ENCODE data around the gene BEND4. TPM values are rescaled to one million over a fixed set of nuclear protein-coding genes. Genes with fewer than 3 reads are reported as not detected.
A peak's percentile ranks its signal among the peaks of the same experiment; 100 is the strongest.
"Not testable (repeated sequence)": the region's sequence is repeated elsewhere in the genome, so short reads cannot be mapped to it uniquely, and the experiment has no call there.

Gene BEND4
- total RNA-seq, 1 donor, result not detected

DNA sequence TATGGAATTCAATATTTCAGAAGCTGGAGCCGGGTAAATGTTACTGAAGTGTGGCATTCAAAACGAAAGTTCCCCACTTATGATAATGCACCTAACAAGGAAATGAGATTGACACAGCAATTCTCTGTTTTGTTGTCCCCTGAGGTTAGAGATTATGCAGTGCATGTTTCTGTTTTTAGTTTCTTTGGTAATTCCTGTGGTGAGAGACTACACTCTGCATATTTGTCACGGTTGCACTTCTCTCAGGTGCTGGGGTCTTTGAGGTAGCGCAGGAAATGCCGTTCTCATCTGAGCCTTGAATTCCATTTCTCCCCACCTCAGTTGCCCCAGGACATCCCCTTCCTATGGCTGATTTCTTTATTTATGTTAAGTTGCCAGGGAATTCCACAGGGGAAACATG is 15.3 kb upstream of the BEND4 start:
- H3K27me3 ChIP-seq (ENCODE audit: insufficient read depth, low read length), result no peaks in the 10 kb centered on the region
- no peak overlapping the region for H3K4me3 ChIP-seq (ENCODE audit: insufficient read depth, low read length)
- no peak overlapping the region for H2AFZ ChIP-seq (ENCODE audit: low read length)
- no peaks in the 10 kb centered on the region for H3K79me2 ChIP-seq (ENCODE audit: insufficient read depth, low read length)
- TF ChIP-seq, protein P1, sequence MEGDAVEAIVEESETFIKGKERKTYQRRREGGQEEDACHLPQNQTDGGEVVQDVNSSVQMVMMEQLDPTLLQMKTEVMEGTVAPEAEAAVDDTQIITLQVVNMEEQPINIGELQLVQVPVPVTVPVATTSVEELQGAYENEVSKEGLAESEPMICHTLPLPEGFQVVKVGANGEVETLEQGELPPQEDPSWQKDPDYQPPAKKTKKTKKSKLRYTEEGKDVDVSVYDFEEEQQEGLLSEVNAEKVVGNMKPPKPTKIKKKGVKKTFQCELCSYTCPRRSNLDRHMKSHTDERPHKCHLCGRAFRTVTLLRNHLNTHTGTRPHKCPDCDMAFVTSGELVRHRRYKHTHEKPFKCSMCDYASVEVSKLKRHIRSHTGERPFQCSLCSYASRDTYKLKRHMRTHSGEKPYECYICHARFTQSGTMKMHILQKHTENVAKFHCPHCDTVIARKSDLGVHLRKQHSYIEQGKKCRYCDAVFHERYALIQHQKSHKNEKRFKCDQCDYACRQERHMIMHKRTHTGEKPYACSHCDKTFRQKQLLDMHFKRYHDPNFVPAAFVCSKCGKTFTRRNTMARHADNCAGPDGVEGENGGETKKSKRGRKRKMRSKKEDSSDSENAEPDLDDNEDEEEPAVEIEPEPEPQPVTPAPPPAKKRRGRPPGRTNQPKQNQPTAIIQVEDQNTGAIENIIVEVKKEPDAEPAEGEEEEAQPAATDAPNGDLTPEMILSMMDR (IDR thresholded peaks at IDR 0.05; ENCODE audit: extremely low read depth, low read depth, low read length), result no peak
- no peaks in the 10 kb centered on the region for H3K36me3 ChIP-seq (ENCODE audit: insufficient read depth, low read length)
- H3K27ac ChIP-seq (ENCODE audit: low read depth, low read length), result no peak overlapping the region
- no peaks in the 10 kb centered on the region for H3K9me3 ChIP-seq (ENCODE audit: low read depth, low read length)
- no peak overlapping the region for H3K4me2 ChIP-seq (ENCODE audit: insufficient read depth, low read length)
- H4K20me1 ChIP-seq (ENCODE audit: insufficient read depth, low read length), result no peaks in the 10 kb centered on the region
- no peak for DNase-seq (ENCODE audit: insufficient read length, low spot score, missing footprints)
- no peaks in the 10 kb centered on the region for H3K4me1 ChIP-seq (ENCODE audit: insufficient read depth, low read length)

DNA sequence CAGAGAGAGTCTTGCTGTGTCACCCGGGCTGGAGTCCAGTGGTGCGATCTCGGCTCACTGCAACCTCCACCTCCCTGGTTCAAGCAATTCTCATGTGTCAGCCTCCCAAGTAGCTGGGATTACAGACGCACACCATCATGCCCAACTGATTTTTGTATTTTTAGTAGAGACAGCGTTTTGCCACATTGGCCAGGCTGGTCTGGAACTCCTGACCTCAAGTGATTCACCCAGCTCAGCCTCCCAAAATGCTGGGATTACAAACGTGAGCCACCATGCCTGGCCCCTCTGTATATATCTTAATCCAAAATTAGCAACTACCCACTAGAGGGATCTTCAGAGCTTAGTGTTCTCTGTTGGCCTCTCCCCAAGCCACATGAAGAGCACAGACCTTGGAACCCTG is 13.7 kb upstream of the BEND4 start:
- not testable (repeated sequence) for H3K36me3 ChIP-seq (ENCODE audit: insufficient read depth, low read length); H3K27ac ChIP-seq (ENCODE audit: low read depth, low read length); H4K20me1 ChIP-seq (ENCODE audit: insufficient read depth, low read length); H3K27me3 ChIP-seq (ENCODE audit: insufficient read depth, low read length); H3K79me2 ChIP-seq (ENCODE audit: insufficient read depth, low read length); DNase-seq (ENCODE audit: insufficient read length, low spot score, missing footprints); H3K4me1 ChIP-seq (ENCODE audit: insufficient read depth, low read length); H3K4me3 ChIP-seq (ENCODE audit: insufficient read depth, low read length); H3K9me3 ChIP-seq (ENCODE audit: low read depth, low read length); H2AFZ ChIP-seq (ENCODE audit: low read length); H3K4me2 ChIP-seq (ENCODE audit: insufficient read depth, low read length)

- Histone ChIP-seq H3K4me1 (ENCODE audit: insufficient read depth, low read length) (no peaks in the 10 kb centered on the region), H3K4me2 (ENCODE audit: insufficient read depth, low read length) (no peak overlapping the region), H2AFZ (ENCODE audit: low read length) (no peak overlapping the region), H3K36me3 (ENCODE audit: insufficient read depth, low read length) (no peaks in the 10 kb centered on the region), H3K27me3 (ENCODE audit: insufficient read depth, low read length) (no peaks in the 10 kb centered on the region), H3K79me2 (ENCODE audit: insufficient read depth, low read length) (no peaks in the 10 kb centered on the region), H3K27ac (ENCODE audit: low read depth, low read length) (no peak overlapping the region), H3K9me3 (ENCODE audit: low read depth, low read length) (no peaks in the 10 kb centered on the region), H4K20me1 (ENCODE audit: insufficient read depth, low read length) (no peaks in the 10 kb centered on the region), H3K4me3 (ENCODE audit: insufficient read depth, low read length) (no peak overlapping the region)
- TF ChIP-seq, protein P1 (IDR thresholded peaks at IDR 0.05; ENCODE audit: extremely low read depth, low read depth, low read length), result no peak
- DNase-seq (ENCODE audit: insufficient read length, low spot score, missing footprints), result no peak
Observed at GRCh38 chr4:42159271-42160001, 7.0 kb upstream of the BEND4 start.

DNA sequence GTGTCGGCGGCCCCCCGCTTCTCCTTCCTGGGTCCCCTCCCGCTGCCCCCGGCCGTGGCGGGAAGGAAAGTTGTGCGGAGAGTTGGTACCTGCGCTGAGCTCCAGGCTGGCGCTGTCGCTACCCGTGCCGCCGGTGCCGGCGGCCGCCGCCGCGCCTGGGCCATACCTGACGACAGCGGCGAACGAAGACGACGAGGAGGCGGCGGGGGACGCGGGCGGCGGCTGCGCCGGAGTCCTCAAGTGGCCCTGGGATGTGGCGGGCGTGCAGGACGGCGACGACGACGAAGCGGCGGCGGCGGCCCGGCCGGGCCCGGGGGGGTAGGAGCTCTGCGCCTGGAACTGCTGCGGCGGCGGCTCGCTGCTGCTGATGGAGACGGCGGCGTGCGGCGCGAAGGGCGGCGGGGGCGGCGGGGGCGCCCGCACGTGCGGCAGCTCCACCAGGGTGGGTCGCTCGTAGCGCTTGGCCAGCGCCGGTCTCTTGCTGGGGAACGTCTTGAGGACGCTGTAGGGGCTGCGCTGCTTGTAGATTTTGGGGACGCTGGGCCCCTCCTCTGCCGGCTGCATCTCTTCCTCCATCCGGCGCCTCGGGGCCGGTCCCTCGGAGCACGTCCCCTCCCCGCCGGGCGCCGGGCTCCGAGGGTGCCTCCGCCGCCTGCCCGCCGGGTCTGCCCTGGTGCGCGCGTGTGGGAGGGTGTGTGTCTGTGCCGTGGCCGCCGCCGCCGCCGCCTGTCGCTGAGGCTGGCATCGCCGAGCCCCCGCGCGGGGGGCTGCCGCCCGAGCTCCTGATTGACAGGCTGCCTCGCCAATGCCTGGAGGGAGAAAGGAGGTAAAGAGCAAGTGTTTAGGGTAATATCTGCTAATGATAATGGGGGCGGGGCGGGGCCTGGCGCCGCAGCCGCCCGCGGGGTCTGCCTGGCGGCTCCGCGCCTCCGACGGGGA is 618 bp downstream of the BEND4 start:
- H3K79me2 ChIP-seq (ENCODE audit: insufficient read depth, low read length), result no peaks in the 10 kb centered on the region
- H3K27me3 ChIP-seq (ENCODE audit: insufficient read depth, low read length), result peaks cover 53% of the 10 kb centered on the region
- H3K9me3 ChIP-seq (ENCODE audit: low read depth, low read length), result no peaks in the 10 kb centered on the region
- H3K4me1 ChIP-seq (ENCODE audit: insufficient read depth, low read length), result no peaks in the 10 kb centered on the region
- DNase-seq (ENCODE audit: insufficient read length, low spot score, missing footprints), result no peak
- H3K36me3 ChIP-seq (ENCODE audit: insufficient read depth, low read length), result no peaks in the 10 kb centered on the region
- H4K20me1 ChIP-seq (ENCODE audit: insufficient read depth, low read length), result no peaks in the 10 kb centered on the region
- peak overlapping the region; percentile 39 for H3K4me3 ChIP-seq (ENCODE audit: insufficient read depth, low read length)
- H3K27ac ChIP-seq (ENCODE audit: low read depth, low read length), result no peak overlapping the region
- TF ChIP-seq, protein P1 (IDR thresholded peaks at IDR 0.05; ENCODE audit: extremely low read depth, low read depth, low read length), result no peak
- H3K4me2 ChIP-seq (ENCODE audit: insufficient read depth, low read length), result no peak overlapping the region
- no peak overlapping the region for H2AFZ ChIP-seq (ENCODE audit: low read length)
